ENCODE measurements around the gene CASS4.

CASS4 gene

DNA sequence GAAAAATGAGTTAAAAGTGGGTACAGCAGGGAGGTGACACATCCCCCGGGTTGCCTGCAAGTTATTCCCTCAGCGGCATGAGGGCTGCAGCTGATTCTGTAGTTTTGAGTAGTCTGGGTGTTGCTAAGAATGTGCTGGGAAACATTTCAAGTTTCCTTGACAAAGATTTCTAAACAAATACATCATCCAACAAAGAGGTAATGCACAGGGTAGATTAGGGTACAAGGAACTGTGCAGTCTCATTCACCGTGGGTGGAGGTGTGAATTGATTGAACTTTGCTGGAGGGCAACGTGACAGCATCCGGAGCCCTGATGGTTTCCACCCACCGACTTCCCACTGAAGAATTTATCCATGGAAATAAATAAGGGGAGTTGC, 21.8 kb downstream of the CASS4 start:
- no peak overlapping the region for H3K27ac Mint-ChIP-seq
- no peak overlapping the region for H3K4me3 Mint-ChIP-seq
- peaks cover 30% of the 10 kb centered on the region for H3K36me3 Mint-ChIP-seq (ENCODE audit: low read depth)
- peaks cover 28% of the 10 kb centered on the region for H3K4me1 Mint-ChIP-seq (ENCODE audit: low read depth)
- H3K9me3 Mint-ChIP-seq = peaks cover 8% of the 10 kb centered on the region
- no peak for DNase-seq (ENCODE audit: low spot score)
- no peaks in the 10 kb centered on the region for H3K27me3 Mint-ChIP-seq (ENCODE audit: low read depth)

DNA sequence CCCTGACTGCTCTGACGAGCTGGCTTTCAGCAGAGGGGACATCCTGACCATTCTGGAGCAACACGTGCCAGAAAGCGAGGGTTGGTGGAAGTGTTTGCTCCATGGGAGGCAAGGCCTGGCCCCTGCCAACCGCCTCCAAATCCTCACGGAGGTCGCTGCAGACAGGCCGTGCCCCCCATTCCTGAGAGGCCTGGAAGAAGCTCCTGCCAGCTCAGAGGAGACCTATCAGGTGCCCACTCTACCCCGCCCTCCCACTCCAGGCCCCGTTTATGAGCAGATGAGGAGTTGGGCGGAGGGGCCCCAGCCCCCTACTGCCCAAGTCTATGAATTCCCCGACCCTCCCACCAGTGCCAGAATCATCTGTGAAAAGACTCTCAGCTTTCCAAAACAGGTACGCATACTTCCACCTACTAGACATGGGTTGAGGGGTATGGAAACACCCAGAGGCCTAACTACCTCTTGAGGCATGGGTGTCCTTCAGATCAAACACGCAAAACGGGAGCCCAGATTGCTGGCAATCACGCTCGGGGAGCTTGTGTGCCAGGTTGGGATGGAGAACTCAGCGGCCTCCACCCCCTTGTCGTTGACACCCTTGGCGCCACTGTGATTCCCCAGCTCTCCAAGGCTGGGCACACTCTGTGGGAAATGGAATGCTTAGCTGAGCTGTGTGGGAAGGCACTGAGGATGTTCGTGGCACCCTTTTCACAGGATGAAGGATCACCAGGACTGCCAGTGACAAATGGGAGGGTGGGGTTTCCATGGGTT, 25.3 kb downstream of the CASS4 start:
- Mint-ChIP-seq H3K4me3 (no peak overlapping the region), H3K27me3 (ENCODE audit: low read depth) (no peaks in the 10 kb centered on the region), H3K9me3 (no peaks in the 10 kb centered on the region), H3K27ac (no peak overlapping the region), H3K36me3 (ENCODE audit: low read depth) (peaks cover 25% of the 10 kb centered on the region), H3K4me1 (ENCODE audit: low read depth) (peaks cover 30% of the 10 kb centered on the region)
- no peak for DNase-seq (ENCODE audit: low spot score)

DNA sequence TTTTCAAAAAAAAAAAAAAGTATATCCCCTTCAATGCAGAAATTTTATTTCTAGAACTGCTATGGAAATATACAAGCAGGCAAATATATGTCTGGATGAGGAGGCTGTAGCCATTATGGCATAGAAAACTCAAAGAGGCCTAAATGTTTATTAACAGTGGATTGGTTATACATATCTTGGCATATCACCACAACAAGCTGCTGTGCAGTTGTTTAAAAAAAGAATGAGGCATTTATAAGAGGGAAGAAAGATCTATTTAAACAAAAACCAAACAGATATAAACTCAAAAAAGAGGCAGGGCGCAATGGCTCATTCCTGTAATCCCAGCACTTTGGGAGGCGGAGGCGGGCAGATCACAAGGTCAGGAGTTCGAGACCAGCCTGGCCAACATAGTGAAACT, 26.2 kb downstream of the CASS4 start:
- Mint-ChIP-seq H3K27ac (peak overlapping the region; percentile 48), H3K4me3 (peak overlapping the region; percentile 24), H3K27me3 (ENCODE audit: low read depth) (no peaks in the 10 kb centered on the region), H3K4me1 (ENCODE audit: low read depth) (peaks cover 36% of the 10 kb centered on the region), H3K36me3 (ENCODE audit: low read depth) (peaks cover 24% of the 10 kb centered on the region), H3K9me3 (no peaks in the 10 kb centered on the region)
- DNase-seq (ENCODE audit: low spot score) = no peak

DNA sequence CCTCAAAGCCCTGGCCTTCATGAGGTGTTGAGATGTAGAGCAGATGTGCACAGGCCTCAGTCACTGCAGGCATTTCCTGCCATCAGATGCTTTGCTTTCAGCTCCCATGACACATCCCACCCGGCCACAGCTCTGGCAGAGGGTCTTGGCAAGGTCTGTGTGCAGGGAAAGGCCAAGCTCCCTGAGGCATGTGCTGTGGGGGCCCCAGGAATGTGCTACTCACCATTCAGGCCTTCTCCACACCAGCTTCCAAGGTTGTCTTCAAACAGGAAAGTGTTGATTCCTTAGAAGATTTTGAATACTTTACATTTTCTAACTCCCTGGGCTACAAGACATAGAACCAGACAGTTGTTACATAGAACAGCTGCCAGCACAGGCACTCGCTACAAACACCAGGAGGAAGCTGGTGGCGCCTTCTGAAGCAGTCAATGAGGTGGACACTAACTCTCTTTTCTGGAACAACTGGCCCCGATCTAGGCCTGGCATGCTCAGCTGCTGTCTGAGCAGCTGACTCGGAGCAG, 27.8 kb downstream of the CASS4 start:
- peak overlapping the region; percentile 77 for H3K4me3 Mint-ChIP-seq
- H3K4me1 Mint-ChIP-seq (ENCODE audit: low read depth) = peaks cover 34% of the 10 kb centered on the region
- peak overlapping the region; percentile 88 for H3K27ac Mint-ChIP-seq
- H3K9me3 Mint-ChIP-seq = no peaks in the 10 kb centered on the region
- peak; percentile 18 for DNase-seq (ENCODE audit: low spot score)
- H3K36me3 Mint-ChIP-seq (ENCODE audit: low read depth) = peaks cover 20% of the 10 kb centered on the region
- no peaks in the 10 kb centered on the region for H3K27me3 Mint-ChIP-seq (ENCODE audit: low read depth)

DNA sequence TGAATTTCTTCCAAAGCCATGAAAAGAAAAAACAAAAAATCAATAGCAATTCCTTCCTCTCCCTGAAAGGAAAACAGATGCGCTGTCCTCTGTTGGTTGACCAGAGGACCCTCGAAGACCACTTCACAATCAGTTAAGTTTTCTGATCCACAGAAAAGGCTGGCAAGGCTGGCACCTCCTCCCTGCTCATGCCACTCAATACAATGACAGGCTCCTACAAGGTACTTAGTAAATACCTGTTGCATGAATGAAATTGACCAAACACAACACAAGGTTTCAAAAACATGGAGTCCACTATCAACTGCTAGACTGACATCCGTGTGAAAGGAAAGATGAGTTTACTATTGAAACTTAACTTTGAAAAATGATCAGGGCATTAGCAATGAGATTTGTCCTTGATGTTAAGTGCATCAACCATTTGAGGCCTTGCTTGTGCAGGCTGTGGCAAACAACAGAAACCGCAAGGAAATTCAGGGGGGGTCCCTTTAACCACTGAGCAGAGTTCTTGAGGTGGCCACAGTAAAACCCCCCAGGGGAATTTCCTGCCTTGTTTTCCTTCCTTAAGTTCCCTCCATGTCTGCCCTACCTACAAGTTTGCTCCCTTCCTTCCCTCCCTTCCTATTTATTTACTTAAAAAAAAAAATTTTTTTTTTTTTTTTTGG, 28.4 kb downstream of the CASS4 start:
- peaks cover 24% of the 10 kb centered on the region for H3K36me3 Mint-ChIP-seq (ENCODE audit: low read depth)
- DNase-seq (ENCODE audit: low spot score) = peak; percentile 75
- H3K4me1 Mint-ChIP-seq (ENCODE audit: low read depth) = peaks cover 34% of the 10 kb centered on the region

DNA sequence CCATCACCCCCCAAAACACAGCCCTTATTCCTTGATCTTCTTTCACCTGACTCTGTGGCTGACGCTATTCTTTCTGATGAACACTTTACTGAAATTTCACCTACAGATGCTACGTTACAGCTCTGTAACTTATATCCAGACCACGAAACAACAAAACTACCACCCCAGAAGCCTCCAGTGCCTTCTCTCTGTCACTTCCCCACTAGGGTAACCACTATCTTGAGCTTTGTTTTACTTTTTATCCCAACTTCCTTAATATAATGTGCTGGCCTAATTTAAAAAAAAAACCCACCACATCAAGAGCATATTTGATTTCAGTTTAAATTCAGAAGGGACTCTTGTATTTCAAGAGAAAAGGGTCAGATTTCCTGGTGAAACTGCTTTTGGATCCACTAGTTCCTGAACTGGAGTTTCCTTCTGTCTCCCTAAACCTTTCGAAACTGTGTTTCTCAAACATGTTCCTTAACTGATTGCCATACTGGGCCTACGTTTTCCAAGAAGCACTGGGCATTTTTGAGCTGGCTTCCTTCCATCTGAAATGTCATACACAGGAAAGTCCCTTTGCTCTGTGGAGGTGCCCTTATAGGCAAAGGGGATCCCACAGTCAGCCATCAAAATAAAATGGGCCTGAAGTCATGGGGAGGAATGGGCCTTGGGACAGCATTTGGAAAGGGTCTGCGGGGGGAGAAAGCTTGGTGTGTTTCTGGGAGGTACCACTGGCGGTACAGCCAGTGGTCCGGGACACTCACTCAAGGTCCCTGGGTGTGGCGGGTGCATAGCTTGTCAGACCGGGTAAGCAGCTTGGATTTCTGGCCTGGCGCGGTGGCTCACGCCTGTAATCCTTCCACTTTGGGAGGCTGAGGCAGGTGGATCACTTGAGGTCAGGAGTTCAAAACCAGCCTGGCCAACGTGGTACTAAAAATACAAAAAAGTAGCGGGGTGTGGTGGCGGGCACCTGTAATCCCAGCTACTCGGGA, 30.6 kb downstream of the CASS4 start:
- DNase-seq (ENCODE audit: low spot score) = no peak
- H3K4me3 Mint-ChIP-seq = peak overlapping the region; percentile 7
- H3K27ac Mint-ChIP-seq = peak overlapping the region; percentile 43
- H3K27me3 Mint-ChIP-seq (ENCODE audit: low read depth) = no peaks in the 10 kb centered on the region
- H3K4me1 Mint-ChIP-seq (ENCODE audit: low read depth) = peaks cover 33% of the 10 kb centered on the region
- H3K36me3 Mint-ChIP-seq (ENCODE audit: low read depth) = peaks cover 16% of the 10 kb centered on the region
- no peaks in the 10 kb centered on the region for H3K9me3 Mint-ChIP-seq

More for the DNA sequence above, 28.4 kb downstream of the CASS4 start:
- Mint-ChIP-seq H3K9me3 (no peaks in the 10 kb centered on the region), H3K4me3 (peak overlapping the region; percentile 77), H3K27ac (peak overlapping the region; percentile 88), H3K27me3 (ENCODE audit: low read depth) (no peaks in the 10 kb centered on the region)

DNA sequence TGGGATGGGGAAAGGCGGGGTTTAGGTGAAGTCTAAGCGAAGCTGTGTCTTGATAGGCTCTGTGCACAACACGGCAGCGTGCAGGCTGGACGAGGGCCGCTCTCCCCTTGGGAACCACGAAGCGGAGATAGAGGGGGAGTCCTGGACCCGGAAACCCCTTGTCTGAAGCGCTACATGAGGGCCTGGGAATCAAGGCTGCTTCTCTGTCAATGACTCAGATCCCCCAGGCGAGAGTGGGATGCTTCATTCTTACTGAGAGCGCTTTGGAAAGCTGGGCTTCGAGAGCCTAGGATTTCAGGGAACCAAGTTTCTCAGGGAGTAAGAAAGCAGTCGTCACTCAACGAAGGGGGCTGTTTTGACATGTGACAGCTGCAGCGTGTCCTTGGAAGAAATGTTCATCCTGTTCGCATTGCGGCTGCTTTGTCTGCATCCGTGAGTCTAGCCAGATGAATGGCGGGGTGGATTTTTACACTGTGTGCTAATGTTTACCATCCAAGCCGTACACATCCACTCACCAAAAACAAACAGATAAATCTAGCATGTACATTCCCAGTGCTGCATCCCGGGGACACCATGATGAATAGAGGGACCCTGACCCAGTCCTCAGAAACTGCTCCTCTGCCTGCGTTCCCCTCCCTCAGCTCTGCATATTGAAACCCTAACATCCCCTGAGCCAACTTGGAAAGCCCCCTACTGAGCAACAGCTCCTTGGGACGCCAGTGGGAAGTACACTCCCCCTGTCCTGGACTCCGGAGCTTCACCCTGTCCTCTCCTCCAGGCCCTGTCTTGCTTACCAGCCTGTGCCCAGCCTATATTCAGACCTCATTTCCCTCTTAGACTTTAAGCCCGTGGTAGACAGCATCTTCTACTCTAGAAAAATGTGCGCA, 31.8 kb downstream of the CASS4 start:
- Mint-ChIP-seq H3K9me3 (no peaks in the 10 kb centered on the region), H3K4me3 (no peak overlapping the region), H3K27ac (no peak overlapping the region), H3K36me3 (ENCODE audit: low read depth) (peaks cover 12% of the 10 kb centered on the region), H3K4me1 (ENCODE audit: low read depth) (peaks cover 29% of the 10 kb centered on the region), H3K27me3 (ENCODE audit: low read depth) (no peaks in the 10 kb centered on the region)
- DNase-seq (ENCODE audit: low spot score) = no peak

DNA sequence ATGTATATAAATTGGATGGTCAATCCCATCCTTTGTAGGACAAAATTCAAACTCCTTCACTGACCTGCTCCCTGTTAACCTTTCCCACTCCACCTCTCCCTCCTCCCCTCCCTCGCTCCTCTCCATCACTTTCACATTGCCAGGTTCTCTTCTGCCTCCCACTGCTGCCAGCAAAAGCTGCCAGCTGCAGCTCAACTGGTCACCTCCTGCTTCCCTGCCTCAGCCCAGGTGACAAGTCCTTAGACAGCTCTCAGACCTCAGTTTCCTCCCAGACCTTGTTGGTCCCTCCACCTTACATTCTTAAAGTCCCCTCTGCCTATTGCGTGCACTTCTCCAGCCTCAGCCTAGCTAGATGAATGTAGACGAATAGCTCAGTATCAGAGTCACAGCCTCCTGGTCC, 33.1 kb downstream of the CASS4 start:
- Mint-ChIP-seq H3K4me1 (ENCODE audit: low read depth) (peaks cover 21% of the 10 kb centered on the region), H3K27me3 (ENCODE audit: low read depth) (no peaks in the 10 kb centered on the region), H3K9me3 (no peaks in the 10 kb centered on the region), H3K36me3 (ENCODE audit: low read depth) (peaks cover 12% of the 10 kb centered on the region), H3K27ac (no peak overlapping the region), H3K4me3 (no peak overlapping the region)
- DNase-seq (ENCODE audit: low spot score) = no peak

DNA sequence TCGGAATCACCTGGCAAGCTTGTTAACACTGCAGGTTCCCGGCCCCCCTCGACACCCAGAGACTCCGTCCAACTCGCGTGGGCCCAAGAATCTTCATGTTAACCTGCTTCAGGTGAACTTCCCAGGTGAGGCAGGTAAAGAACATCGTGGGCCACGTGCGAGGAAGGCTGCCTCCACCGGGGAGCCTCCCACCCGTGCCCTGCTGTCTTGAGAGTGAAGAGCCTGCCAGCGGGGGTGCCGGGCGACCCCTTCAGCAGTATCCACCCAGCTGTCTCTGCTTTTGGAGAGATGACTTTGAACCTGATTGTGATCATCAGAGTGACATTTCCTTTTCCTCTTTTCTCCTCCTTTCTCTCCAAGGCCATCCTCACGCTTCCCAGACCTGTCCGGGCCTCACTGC, 33.5 kb downstream of the CASS4 start:
- no peak for DNase-seq (ENCODE audit: low spot score)
- Mint-ChIP-seq H3K27ac (no peak overlapping the region), H3K36me3 (ENCODE audit: low read depth) (peaks cover 8% of the 10 kb centered on the region), H3K27me3 (ENCODE audit: low read depth) (no peaks in the 10 kb centered on the region), H3K4me1 (ENCODE audit: low read depth) (peaks cover 17% of the 10 kb centered on the region), H3K4me3 (no peak overlapping the region), H3K9me3 (no peaks in the 10 kb centered on the region)

DNA sequence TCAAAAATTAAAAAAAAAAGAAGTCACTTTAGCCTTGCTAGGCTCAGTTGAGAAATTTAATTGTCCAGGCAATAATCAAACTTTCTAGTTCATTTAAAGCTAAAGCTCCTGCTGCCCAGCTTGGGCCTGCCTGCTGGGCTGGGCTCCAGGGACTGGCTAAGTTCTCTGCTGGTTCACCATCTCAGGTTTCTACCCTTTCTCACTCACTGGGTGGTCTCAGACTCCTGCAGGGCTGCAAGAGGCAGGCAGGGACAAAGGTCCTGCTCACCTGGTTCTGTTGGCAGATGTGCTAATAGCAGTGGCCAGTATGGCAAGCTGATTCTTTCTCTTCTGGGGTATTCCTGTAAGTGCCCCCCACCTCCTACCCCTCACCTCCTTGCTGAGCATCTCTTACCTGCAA, 35.2 kb downstream of the CASS4 start:
- no peaks in the 10 kb centered on the region for H3K27me3 Mint-ChIP-seq (ENCODE audit: low read depth)
- H3K36me3 Mint-ChIP-seq (ENCODE audit: low read depth) = peaks cover 12% of the 10 kb centered on the region
- no peaks in the 10 kb centered on the region for H3K9me3 Mint-ChIP-seq
- H3K4me3 Mint-ChIP-seq = no peak overlapping the region
- DNase-seq (ENCODE audit: low spot score) = no peak
- no peak overlapping the region for H3K27ac Mint-ChIP-seq
- peaks cover 9% of the 10 kb centered on the region for H3K4me1 Mint-ChIP-seq (ENCODE audit: low read depth)

DNA sequence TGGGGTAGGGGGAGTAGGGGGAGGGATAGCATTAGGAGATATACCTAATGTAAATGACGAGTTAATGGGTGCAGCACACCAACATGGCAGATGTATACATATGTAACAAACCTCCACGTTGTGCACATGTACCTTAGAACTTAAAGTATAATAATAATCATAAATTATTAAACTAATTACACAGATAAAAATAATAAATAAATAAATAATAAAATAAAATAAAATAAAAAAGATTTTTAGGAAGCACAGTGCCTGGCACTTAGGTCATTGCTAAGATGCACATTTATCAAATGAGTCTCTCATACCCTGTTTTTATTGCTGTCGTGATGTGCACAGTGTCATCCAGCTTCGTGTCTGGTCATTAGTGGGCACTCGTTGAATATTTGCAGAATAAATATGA, 37.4 kb downstream of the CASS4 start:
- DNase-seq (ENCODE audit: low spot score) = no peak
- H3K4me3 Mint-ChIP-seq = no peak overlapping the region
- H3K27ac Mint-ChIP-seq = no peak overlapping the region
- H3K4me1 Mint-ChIP-seq (ENCODE audit: low read depth) = peaks cover 6% of the 10 kb centered on the region
- peaks cover 9% of the 10 kb centered on the region for H3K36me3 Mint-ChIP-seq (ENCODE audit: low read depth)
- no peaks in the 10 kb centered on the region for H3K9me3 Mint-ChIP-seq
- no peaks in the 10 kb centered on the region for H3K27me3 Mint-ChIP-seq (ENCODE audit: low read depth)

DNA sequence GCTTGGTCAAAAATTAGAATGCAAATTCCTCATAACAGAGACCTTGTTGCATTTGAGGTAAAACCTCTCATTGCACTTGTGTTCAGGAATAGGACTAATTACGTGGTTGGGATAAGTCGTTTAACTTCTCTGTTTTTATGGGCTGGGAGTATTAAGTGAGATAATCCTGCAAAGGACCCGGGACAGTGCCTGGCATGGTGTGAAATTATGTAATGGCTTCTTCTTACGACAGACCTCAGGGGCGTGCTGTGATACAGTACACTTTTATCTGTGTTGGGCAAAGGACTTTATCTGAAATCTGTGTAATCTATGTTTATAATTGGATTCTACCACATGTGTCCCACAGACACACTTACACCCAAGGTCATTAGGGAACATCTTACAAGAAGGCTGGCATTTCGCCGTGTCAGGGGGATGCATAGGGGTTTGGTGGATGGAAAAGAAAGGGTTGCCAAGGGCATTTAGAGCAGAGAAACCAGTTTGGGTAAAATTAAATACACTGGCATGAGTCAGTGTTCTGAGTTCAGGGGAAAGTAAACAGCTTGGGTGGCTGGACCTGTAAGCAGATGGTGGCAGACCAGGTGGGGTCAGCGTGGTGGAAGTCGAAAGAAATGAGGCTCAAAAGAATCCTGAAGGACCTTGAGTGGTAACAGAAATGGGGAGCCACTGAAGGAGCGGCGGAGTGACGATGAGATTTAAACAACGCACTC, 39.2 kb downstream of the CASS4 start:
- H3K27ac Mint-ChIP-seq = no peak overlapping the region
- H3K36me3 Mint-ChIP-seq (ENCODE audit: low read depth) = peaks cover 10% of the 10 kb centered on the region
- no peak for DNase-seq (ENCODE audit: low spot score)
- H3K4me3 Mint-ChIP-seq = no peak overlapping the region
- no peaks in the 10 kb centered on the region for H3K9me3 Mint-ChIP-seq
- peaks cover 14% of the 10 kb centered on the region for H3K4me1 Mint-ChIP-seq (ENCODE audit: low read depth)
- H3K27me3 Mint-ChIP-seq (ENCODE audit: low read depth) = no peaks in the 10 kb centered on the region
